Germinal center (tissue), 1 donor: ENCODE measurements around the gene MX2.

Experiments used
- DNase-seq: peaks from one replicate; pipeline ENCODE4 v3.0.0; 2012; ENCODE audit warnings: mixed read lengths, low spot score

MX2 gene

DNA sequence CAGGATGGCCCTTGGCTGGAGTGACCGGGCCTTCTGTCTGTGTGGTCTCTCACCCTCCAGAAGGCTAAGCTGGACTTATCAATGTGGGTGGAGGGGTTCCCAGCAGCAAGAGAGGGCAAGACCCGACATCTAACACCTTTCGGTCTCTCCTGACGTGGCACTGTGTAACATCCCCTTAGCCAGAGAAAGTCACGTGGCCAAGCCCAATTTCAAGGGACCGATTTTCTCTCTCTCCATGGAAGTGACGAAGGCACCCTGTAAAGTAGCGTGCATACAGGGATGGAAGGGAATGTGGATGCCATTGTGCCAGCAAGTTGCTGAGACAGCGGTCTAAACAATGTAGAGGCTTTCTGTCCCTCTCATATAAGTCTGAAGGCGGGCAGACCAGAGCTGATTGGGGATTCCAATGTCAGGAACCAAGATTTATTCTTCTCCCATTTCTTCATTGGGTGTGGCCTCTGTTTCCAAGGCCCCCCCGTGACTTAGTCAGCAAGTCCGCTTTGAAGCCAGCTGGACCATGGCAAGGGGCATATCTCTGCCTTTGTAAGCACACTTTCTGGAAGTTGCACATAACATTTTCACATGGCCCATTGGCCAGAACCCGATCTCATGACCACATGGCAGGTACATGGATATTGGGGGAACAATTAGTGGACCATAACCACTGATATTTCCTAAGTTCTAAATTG lies 76.7 kb downstream of the MX2 start:
- DNase-seq = no peak

DNA sequence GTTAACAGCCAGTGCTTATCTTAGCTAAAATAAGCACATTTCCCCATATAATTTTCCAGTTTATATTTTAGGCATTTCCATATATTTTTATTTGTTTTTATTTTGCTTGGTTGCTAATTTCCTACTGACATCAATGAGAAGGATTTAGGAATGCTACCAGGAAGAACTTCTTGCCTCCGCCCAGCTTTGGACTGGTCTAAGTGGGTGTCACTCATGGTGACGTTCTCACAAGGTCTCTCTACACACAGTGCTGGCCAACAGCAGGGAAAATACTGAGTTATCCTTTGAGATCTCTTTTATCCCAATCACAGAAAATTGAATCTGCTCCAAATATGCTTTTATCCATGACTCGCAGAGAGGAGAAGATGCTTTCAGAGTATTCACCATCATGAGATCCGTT lies 77.4 kb downstream of the MX2 start:
- no peak for DNase-seq

DNA sequence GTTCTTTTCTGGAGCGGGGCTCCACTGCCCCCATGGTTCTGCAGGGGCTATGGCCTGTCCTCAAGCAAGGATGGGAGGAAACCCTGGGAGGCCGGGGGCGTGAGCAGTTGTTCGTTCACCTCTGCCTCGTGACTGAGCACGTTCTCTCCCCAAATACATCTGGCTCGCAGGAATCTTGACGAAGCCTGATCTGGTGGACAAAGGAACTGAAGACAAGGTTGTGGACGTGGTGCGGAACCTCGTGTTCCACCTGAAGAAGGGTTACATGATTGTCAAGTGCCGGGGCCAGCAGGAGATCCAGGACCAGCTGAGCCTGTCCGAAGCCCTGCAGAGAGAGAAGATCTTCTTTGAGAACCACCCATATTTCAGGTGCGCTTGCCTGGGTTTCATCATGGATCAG lies 79.7 kb downstream of the MX2 start:
- DNase-seq = no peak

DNA sequence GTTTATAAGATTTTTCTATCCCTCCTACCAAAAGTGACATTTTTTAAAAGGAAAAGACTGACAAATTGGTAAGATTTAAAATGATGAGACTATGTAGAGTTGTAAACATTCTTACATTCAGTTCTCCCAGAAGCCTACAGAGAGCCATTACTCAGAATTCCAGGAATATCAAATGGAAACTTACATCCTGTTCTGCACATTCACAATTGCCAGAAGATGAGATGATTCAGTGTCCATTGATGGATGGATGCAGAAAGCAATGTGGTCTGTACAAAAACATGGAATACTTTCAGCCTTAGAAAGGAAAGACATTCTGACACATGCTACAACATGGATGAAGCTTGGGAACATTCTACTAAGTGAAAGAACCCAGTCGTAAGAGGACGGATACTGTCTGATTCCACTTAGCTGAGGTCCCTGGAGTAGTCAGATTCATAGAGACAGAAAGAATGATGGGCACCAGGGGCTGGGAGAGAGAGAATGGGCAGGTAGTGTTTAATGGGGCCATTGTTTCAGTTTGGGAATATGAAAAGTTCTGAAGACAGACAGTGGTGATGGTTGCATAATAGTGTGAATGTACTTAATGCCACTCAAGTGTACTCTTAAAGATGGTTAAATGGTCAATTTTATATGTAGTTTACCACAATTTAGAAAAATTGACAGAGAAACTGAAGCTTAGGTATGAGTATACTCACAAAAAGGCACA lies 80.8 kb downstream of the MX2 start:
- no peak for DNase-seq

DNA sequence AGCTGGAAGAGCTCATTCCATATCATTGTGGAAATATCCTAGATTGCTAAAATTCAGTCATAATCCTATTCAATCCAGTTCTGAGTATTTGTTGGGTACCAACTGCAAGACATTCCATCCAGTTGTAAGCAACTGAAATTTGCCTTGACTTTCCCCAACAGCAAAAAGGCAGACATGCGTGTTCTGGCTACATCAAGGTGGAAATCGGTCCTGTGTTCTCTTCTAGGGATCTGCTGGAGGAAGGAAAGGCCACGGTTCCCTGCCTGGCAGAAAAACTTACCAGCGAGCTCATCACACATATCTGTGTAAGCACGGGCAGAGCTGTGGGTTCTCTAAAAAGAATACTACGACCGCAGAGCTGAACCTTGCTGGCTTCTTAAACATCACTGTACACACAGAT lies 81.7 kb downstream of the MX2 start:
- no peak for DNase-seq

DNA sequence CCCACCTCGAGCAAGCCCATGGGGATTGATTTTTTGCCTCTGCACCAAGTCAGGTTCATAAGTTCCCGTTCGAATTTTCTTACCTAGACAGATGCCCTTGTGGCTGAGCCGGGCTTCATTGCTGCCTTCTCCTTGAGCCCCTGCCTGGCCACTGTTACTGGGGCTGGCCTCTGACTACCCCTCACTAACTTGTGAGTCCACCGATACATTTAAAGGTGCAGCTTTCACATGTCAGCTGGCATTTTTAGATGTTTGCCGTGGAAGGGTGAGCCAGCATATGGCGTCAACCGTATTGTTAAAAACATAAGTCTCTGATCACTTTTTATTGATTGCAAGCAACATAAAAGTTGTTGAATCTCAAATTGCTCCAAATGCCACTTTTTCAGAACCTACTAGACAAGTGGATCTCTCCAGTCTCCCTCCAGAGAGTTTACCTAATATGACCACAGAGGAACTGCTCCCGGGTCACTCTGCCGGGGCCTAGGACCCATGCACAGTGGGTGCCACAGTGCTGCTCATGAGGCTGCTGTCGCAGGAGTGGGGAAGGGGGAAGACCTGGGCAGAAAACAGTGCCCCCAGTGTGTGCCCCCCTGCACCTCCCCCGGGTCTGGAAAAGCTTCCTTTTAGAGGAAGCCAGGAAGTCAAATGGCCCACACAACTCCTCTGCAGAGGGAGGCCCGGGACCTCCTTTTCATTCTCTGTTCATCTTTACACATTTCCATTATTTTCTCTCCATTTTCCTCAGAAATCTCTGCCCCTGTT lies 83.1 kb downstream of the MX2 start:
- DNase-seq = no peak

DNA sequence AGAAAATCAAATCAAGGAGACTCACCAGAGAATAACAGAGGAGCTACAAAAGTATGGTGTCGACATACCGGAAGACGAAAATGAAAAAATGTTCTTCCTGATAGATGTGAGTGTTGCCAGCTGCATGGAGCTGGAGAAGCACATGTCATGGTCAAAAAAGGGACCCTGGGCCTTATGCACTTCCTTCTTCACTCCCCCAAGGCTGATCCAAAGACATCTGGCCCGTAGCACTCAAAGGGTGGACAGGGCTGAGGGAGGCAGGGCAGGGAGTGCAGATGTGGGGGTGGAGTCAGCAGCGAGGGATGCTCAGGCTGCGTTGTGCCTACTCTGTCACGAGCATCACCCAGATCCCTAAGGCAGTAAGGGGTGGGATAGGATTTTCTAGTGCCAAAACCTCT lies 83.6 kb downstream of the MX2 start:
- DNase-seq = no peak

DNA sequence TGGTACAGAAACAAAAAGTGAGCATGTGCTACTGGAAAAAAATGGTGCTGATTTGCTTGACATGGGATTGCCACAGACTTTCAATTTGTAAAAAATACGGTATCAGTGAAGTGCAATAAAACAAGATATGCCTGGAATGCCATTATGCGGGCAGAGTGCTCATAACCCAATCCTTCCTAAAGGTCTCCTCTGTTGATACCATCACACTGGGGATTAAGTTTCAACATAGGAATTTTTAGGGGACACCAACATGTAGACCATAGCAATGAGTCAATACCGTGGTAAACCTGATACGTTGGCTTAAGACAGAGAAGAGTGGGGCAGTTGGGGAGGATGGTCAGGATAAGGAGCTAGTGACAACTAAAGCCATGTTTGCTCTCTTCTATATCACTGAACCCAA lies 84.8 kb downstream of the MX2 start:
- DNase-seq = no peak

DNA sequence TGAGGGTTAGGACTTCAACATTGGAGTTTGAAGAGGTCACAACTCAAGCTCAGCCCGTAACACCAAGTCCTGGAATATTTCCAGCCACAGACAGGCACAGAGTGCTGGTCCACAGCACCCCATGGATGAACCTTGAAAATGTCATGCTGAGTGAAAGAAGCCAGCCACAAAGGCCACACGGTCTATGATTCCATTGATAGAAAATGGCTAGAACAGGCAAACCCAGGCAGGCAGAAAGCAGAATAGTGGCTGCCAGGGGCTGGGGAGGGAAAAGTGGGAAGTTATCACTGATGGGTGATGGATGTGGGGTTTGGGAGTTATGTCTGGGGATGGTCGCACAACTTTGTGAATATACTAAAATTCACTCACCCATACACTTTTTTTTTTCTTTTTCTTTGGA lies 85.5 kb downstream of the MX2 start:
- no peak for DNase-seq

DNA sequence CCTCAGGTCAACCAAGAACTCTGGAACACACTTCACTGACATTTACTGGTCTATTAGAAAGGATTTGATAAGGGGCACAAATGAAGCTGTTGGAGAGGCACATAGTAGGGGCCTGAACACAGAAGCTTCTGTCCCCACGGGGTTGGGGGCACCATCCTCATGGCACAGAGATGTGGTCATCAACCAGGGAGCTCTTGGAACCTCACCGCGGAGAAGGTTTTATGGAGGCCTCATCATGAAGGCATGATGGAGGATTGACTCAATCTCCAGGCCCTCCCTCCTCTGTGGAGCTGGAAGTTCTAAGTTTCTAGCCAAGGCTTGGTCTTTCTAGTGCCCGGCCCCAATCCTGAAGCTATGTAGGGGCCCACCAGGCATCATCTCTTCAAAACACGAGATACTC lies 87.8 kb downstream of the MX2 start:
- DNase-seq = no peak

DNA sequence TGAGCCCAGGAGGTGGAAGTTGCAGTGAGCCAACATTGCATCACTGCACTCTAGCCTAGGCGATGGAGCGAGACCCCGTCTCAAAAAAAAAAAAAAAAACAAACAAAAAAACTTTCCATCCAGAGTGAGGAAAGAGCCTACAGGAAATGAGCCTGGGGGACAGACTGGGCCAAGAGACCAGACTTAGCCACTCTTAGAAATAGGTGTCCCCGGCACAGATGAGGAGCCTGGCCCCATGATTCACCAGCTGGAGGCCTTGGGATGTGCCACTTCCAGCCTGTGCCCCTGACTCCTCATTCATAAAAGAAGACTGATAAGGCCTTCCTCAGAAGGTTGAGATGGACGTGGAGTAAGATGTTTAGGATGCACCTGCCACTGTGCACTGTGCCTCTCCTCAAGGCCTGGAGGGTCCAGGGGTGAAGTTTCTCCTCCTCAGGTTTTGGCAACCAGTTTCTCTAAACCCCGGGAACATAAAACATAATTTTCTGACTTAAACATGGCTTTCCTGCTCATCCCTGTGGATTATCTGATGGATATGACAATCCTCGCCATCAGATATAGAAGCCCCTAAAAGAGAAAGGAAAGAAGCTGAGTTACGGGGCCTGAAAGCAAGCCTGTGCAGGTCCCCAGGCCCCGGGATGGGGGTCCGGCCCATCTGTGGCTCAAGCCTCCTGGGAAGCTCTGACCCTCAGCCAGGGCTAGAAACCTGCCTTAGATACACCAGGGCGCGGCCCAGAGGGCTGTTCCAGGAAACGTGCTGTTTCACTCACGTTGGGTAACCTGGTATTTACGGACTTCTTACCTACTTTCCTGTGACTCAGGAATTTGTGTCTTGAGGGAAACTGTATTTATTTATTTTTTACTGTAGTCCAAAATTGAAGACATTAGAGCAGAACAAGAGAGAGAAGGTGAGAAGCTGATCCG lies 90.2 kb downstream of the MX2 start:
- no peak for DNase-seq

DNA sequence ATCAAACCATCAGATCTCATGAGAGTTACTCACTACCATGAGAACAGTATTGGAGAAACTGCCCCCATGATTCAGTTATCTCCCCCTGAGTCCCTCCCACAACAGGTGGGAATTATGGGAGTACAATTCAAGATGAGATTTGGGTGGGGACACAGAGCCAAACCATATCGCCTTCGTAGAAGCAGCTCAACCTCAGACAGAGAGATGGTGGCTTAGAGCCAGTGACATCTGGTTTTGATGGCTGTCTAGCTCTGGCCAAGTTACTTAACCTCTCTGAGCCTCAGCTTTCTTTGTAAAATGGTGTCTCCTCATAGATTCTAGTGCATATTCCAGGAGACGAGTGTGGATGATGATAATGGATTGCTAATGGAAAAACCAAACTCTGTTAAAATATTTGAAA lies 91.4 kb downstream of the MX2 start:
- no peak for DNase-seq

DNA sequence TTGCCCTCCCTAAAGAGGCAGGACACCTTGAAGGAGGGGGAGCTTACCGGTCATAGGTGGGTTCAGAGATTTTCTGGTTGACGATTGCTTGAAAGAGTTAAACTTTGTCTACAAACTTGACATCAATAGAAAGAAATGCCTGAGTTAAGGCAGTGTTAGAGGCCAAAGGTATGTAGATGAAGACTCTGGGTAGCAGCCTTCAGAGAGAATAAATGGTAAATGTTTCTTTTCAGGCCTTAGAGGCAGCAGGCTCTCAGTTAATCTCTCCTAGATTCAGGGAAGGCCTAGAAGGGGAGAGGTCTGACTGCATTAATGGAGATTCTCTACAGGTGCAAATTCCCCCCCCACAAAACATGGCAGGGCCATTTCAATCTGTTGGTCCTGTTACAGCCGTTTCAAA lies 91.9 kb downstream of the MX2 start:
- DNase-seq = no peak

DNA sequence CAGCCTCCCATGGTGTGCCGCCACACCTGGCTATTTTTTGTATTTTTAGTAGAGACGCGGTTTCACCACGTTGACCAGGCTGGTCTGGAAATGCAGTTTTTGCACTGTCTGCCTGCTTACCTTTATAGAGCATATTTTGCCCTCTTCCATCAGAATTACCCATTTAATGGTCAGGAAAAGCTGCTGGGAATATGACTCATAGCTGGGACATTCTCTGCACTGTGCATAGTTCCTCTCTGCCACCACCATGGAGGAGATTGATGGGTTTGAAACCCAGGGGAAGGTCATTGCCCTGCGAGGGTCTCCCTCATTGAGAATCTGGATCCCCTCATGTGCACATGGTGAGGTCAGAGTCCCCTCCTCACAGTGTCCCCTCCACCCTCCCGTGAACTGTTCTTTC lies 96.3 kb downstream of the MX2 start:
- DNase-seq = no peak

DNA sequence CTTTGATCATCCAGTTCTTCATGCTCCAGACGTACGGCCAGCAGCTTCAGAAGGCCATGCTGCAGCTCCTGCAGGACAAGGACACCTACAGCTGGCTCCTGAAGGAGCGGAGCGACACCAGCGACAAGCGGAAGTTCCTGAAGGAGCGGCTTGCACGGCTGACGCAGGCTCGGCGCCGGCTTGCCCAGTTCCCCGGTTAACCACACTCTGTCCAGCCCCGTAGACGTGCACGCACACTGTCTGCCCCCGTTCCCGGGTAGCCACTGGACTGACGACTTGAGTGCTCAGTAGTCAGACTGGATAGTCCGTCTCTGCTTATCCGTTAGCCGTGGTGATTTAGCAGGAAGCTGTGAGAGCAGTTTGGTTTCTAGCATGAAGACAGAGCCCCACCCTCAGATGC lies 96.7 kb downstream of the MX2 start:
- DNase-seq = no peak
